ENCODE results near the gene NALCN. TPM values are rescaled to one million over a fixed set of nuclear protein-coding genes. Genes with fewer than 3 reads are reported as not detected.

NALCN gene
- total RNA-seq, 2 donors from 2014 or later = 0.11 TPM; not detected in 1

DNA sequence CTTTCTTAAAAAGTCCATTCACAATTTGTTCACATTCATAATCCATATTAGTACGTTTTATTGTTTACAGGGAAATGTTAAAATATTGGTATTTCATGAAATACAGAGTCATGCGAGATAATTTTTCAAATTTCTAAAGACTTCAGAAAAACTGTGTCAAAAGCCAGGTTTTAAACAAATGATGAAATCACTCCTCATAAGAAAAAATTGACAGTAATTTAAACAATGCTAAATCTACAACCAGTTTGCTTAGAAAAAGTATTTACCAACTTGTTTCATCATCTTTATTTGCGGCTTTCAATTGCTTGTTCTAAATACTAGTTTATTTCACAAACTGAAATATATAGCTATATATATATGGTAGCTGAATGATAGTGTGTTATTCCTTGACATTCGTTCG lies 1.2 kb upstream of the NALCN start:
- Histone ChIP-seq H3K27ac (ENCODE audit: low read depth, low read length) (no peak overlapping the region), H3K4me1 (ENCODE audit: control insufficient read depth, insufficient read depth, low read length) (no peaks in the 10 kb centered on the region), H3K9me3 (ENCODE audit: control insufficient read depth, low read length) (no peaks in the 10 kb centered on the region), H3K27me3 (ENCODE audit: control insufficient read depth, insufficient read depth, low read length, poor library complexity, severe bottlenecking) (peaks cover 41% of the 10 kb centered on the region), H3K36me3 (ENCODE audit: control insufficient read depth, insufficient read depth, low read length) (no peaks in the 10 kb centered on the region), H3K4me3 (ENCODE audit: low read length) (no peak overlapping the region), H3K9ac (ENCODE audit: extremely low read depth, low read length, poor library complexity, severe bottlenecking) (no peak overlapping the region)
- H3K27me3 Mint-ChIP-seq (ENCODE audit: insufficient read depth) = peaks cover 35% of the 10 kb centered on the region
- TF ChIP-seq, protein P1, sequence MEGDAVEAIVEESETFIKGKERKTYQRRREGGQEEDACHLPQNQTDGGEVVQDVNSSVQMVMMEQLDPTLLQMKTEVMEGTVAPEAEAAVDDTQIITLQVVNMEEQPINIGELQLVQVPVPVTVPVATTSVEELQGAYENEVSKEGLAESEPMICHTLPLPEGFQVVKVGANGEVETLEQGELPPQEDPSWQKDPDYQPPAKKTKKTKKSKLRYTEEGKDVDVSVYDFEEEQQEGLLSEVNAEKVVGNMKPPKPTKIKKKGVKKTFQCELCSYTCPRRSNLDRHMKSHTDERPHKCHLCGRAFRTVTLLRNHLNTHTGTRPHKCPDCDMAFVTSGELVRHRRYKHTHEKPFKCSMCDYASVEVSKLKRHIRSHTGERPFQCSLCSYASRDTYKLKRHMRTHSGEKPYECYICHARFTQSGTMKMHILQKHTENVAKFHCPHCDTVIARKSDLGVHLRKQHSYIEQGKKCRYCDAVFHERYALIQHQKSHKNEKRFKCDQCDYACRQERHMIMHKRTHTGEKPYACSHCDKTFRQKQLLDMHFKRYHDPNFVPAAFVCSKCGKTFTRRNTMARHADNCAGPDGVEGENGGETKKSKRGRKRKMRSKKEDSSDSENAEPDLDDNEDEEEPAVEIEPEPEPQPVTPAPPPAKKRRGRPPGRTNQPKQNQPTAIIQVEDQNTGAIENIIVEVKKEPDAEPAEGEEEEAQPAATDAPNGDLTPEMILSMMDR (conservative IDR thresholded peaks at IDR 0.05) = no peak
- H3K9me3 Mint-ChIP-seq = no peaks in the 10 kb centered on the region
- no peaks in the 10 kb centered on the region for H3K4me1 Mint-ChIP-seq
- no peak overlapping the region for H3K27ac Mint-ChIP-seq
- 96% methylated on average over 2 of the region's 5 CpGs; no CpG with 5 or more reads in 1 of the 2 experiments for WGBS, 2 experiments (ENCODE audit: insufficient coverage in 1 of 2, insufficient read length in 1 of 2)
- no peaks in the 10 kb centered on the region for H3K36me3 Mint-ChIP-seq (ENCODE audit: low read depth)
- DNase-seq = no peak
- H3K4me3 Mint-ChIP-seq = no peak overlapping the region

DNA sequence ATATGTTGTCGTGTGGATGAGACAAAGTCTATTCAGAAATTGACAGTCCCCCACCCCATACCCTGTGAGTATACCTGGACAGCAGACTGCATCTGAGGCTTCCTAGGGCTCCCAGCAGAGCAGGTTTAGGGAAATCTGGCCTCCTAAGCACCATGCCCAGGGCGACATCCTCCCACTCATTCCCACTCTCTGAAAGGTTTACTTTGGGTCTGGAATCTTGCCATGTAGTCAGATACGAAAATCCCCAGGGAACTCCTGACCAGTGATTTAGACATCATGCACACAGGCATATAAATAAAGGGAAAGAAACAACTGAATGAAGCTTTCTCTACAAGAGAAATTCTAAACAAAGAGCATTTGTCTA lies 717 bp upstream of the NALCN start:
- Mint-ChIP-seq H3K4me1 (no peaks in the 10 kb centered on the region), H3K9me3 (no peaks in the 10 kb centered on the region), H3K27ac (no peak overlapping the region), H3K4me3 (peak overlapping the region; percentile 62), H3K27me3 (ENCODE audit: insufficient read depth) (peaks cover 35% of the 10 kb centered on the region), H3K36me3 (ENCODE audit: low read depth) (no peaks in the 10 kb centered on the region)
- Histone ChIP-seq H3K27me3 (ENCODE audit: control insufficient read depth, insufficient read depth, low read length, poor library complexity, severe bottlenecking) (peaks cover 41% of the 10 kb centered on the region), H3K9me3 (ENCODE audit: control insufficient read depth, low read length) (no peaks in the 10 kb centered on the region), H3K36me3 (ENCODE audit: control insufficient read depth, insufficient read depth, low read length) (no peaks in the 10 kb centered on the region), H3K4me1 (ENCODE audit: control insufficient read depth, insufficient read depth, low read length) (no peaks in the 10 kb centered on the region), H3K9ac (ENCODE audit: extremely low read depth, low read length, poor library complexity, severe bottlenecking) (no peak overlapping the region), H3K4me3 (ENCODE audit: low read length) (peak overlapping the region; percentile 81), H3K27ac (ENCODE audit: low read depth, low read length) (no peak overlapping the region)
- WGBS, 2 experiments (ENCODE audit: insufficient coverage in 1 of 2, insufficient read length in 1 of 2) = 0 to 75% methylated on average over 1 to 3 of the region's 3 CpGs
- DNase-seq = no peak
- TF ChIP-seq, protein P1 (conservative IDR thresholded peaks at IDR 0.05) = no peak

DNA sequence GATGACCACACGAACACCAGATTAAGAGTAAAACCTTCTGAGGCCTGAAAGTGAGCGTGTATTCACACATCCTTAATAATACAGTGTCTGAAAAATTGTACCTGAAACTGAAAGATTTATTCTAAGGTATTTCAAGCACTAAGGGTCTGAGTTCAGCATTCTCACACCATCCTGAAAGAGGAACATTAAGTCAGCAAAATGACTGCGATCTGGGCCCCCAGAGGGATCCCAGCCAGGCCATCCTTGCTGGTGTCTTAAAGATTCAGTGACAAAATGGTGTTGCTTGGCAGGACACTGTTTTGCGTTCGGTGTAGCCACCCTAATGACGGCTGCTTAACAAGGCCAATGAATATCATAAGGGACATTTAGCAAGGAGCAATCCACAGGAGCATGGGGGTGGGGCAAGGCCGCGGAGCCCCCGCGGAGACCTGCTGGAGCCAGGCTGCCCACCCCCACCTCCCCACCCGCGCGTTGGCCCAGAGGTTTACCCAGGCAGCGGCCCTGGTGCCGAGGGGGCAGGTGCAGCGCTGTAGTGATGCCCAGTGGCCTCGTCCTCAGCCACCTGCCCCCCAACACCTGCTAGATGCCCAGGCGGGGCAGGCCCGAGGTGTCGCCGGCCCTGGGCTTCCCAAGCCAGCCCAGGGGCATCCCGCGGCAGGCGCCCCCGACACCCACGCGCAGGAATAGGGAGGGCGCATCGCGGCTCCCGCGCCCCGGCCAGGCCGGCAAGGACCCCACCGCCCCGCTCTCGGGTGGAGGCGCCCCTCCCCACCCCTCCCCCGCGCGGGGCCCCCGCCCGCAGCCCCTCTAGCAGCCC lies 742 bp downstream of the NALCN start:
- Mint-ChIP-seq H3K9me3 (no peaks in the 10 kb centered on the region), H3K36me3 (ENCODE audit: low read depth) (no peaks in the 10 kb centered on the region), H3K4me3 (peak overlapping the region; percentile 34), H3K27me3 (ENCODE audit: insufficient read depth) (peaks cover 35% of the 10 kb centered on the region), H3K27ac (no peak overlapping the region), H3K4me1 (no peaks in the 10 kb centered on the region)
- Histone ChIP-seq H3K4me3 (ENCODE audit: low read length) (no peak overlapping the region), H3K9ac (ENCODE audit: extremely low read depth, low read length, poor library complexity, severe bottlenecking) (no peak overlapping the region), H3K9me3 (ENCODE audit: control insufficient read depth, low read length) (no peaks in the 10 kb centered on the region), H3K4me1 (ENCODE audit: control insufficient read depth, insufficient read depth, low read length) (no peaks in the 10 kb centered on the region), H3K36me3 (ENCODE audit: control insufficient read depth, insufficient read depth, low read length) (no peaks in the 10 kb centered on the region), H3K27ac (ENCODE audit: low read depth, low read length) (no peak overlapping the region), H3K27me3 (ENCODE audit: control insufficient read depth, insufficient read depth, low read length, poor library complexity, severe bottlenecking) (peaks cover 41% of the 10 kb centered on the region)
- TF ChIP-seq, protein P1 (conservative IDR thresholded peaks at IDR 0.05) = no peak
- 14 to 83% methylated on average over 1 to 38 of the region's 43 CpGs for WGBS, 2 experiments (ENCODE audit: insufficient coverage in 1 of 2, insufficient read length in 1 of 2)
- no peak for DNase-seq
